GM12872 (cell line): ENCODE measurements around the gene ELMO2.

ENCODE experiments used
- CTCF ChIP-seq: IDR thresholded peaks from 3 replicates; pipeline ENCODE4 v1.5.1; 2011; ENCODE audit warnings: low read depth, mild to moderate bottlenecking, low read length, moderate library complexity; ENCODE audit not compliant: insufficient read depth

Gene ELMO2

DNA sequence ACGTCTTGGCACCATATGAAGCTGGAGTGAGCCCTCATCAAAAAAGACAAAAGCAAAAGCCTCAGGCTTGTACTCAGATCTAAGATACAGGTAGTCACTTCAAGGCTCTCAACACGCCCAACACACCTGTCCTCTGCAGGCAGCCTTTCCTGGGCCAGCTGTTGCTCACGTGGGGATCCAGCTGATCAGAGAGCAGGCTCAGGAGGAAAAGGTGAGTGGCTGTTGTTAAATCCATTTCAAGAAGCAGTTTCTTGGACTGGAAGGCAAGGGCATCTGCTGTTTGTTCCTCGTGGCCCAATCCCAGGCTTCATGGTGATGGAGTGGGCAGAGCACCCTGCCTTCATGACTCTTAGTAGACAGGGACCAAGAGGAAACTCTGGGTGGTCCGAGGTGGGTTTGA is 39.6 kb downstream of the ELMO2 start:
- TF ChIP-seq CTCF = no peak

- TF ChIP-seq CTCF = no peak
These were observed 40.8 kb downstream of the ELMO2 start for GRCh38 chr20:46365487-46366220.

DNA sequence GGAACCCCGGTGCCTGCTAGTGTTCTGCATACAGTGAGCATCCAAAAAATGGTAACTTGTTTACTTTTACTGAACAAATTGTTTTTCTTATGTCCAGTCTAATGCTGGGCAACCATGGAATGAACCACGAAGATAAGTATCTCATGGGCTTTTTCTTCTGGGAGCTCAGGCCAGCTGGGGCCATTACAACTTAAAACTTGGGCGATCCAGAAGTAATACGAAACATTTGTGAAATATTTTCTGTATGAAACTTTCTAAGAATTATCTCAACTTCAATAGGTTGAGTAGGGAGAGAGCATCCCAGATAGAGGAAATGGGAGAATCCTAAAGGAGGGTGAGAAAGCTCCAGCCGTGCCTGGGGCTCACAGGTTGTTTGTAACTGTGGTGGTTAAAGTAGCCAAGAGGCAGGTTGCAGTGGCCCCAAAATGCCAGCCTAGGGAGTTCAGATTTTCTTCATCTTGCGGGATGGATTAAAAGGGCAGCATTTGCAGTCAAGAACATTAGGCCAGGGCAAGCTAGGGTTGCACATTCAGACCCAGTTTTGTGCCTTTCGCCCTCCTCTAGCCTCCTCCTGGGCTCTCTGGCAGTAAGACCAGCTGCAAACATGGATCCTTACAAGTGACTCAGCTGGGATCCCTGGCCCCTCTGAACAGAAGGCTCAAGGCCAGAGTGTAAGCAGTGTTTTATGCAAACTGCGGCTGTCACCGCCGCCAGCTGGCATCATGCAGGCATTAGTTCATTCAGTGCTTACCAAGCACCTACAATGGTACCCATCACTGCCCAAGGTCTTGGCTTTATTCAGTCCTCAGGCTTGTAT is 41.5 kb downstream of the ELMO2 start:
- no peak for TF ChIP-seq CTCF

DNA sequence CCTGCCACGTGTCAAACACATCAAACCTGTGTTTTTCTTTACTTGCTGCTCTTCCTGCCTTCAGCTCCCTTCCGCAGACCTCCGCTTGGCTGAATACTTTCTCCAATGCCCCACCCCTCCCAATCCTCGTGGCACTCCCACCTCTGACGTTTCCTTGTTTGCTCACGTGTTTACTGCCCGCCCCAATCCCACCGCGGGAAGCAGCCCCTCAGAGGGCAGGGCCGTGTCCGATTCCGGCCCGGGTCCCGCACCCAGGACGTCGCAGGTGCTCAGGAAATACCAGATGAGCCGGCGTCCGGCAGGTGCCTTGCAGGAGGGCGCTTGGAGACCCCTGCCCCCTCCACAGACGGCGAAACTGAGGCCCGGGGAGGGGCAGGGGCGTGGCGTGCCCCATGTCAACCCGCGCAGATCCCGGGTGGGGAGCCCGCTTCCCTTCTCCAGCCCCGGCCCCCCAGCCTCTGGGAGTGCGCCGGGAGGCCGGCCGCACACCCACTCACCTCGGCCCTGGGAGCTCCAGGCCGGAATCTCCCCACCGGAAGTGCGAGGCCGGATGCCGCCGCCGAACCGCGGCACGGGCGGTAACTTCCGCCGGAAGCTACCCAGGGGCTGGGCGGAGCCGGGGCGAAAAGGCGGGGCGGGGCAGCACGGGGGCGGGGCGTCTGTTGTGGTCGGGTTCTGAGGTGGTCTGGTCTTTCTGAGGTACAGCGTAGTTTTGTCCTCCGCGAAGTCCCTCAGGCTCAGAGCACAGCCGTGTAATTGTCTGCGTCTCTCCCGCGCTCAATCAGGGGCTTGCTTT is 42.3 kb downstream of the ELMO2 start:
- no peak for TF ChIP-seq CTCF

DNA sequence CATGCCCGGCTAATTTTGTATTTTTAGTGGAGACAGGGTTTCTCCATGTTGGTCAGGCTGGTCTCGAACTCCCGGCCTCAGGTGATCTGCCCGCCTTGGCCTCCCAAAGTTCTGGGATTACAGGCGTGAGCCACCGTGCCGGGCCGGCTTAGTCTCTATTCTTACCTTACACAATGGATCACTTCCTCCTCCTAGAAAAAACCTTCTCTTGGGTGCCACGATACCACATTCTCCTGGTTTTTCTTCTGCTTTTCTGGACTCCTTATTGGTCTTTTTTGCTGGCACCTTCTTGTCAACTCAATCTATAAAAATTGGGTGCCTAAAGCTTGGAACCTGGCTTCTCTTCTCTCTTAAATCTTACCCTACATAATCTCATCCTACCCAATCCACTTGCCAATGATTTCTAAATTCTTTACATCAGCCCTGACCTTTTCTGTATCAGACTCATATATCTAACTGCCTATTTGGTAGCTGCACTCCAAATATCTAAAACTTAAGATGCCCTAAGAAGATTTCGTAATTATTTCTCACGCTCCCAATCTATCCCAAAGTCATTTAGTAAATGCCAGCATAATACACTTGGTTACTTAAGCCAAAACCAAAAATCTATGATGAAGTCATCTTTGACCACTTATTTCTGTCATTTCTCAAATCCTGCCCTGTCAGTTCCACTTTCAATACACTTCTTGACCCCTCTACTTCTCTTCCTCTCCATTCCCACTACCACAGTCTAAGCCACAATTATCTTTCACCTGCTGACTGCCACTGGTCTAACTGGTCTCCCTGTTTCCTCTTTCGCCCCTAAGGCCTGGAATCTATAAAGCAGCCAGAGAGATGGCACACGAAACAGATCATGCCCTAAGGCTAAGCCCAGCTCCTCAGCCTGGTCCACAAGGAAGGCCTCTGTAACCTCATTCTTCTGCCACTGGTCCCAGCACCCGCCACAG is 43.2 kb downstream of the ELMO2 start:
- TF ChIP-seq CTCF = no peak

DNA sequence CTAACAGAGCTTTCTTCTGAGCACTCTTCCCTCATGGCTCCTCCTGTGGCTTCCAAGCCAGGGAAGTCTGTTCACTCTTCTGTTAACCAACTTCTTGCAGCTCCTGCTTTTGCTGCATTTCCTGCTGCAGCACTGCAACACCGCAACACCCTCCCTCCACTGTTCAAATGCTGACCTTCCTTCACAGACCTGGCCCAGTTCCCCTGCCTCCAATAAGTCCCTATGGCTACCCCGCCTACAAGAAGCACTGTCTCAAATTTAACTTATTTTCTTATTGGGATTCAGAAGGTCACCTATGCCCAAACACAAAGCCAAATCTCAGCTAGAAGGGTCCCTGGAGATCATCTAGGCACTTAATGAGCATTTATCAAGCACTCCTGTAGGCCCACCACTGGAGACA is 44.6 kb downstream of the ELMO2 start:
- no peak for TF ChIP-seq CTCF

GRCh38 chr20:46361381-46361780 is 45.0 kb downstream of the ELMO2 start:
- TF ChIP-seq CTCF = no peak
